NCI-H510A (cell line): ENCODE data around the gene ARNT2.

Source experiments
- DNase-seq: peaks from one replicate; lab custom pipeline; 2025; lab: John Stamatoyannopoulos, UW

The ARNT2 gene

DNA sequence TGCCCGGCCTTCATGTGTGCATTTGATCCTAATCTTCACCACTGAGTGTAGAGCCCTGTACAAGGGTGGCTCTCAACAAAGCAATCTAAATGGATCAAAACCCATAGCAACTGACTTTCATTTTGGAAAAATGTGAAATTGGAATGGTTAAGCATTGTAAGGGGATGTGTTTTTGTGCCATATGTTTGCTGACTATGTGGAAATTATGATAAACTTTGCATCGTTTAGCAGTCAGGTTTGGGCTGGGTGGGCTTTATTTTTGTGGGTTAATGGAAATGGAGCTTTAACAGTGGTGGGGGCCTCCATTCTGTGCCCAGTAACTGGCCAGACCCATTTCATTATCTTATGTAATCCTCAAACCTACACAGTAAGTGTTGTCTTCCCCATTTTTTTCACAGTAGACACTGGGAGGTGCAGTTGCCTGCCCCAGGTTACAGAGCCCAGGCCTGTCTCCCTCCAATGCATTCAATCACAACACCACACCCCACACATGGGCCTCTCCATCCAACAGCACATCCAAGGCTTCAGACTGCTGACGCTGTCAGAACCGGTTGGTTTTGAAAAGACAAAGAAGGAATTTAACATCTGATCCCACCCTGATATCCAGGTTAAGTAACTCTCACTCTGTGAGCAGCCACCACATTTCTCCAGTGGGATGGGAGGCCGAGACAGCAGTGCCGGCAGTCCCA lies 154.6 kb downstream of the ARNT2 start:
- DNase-seq, result no peak

GRCh38 chr15:80559320-80559693 lies 155.1 kb downstream of the ARNT2 start:
- no peak for DNase-seq

- no peak for DNase-seq
Observed at GRCh38 chr15:80559761-80560160, 155.6 kb downstream of the ARNT2 start.

DNA sequence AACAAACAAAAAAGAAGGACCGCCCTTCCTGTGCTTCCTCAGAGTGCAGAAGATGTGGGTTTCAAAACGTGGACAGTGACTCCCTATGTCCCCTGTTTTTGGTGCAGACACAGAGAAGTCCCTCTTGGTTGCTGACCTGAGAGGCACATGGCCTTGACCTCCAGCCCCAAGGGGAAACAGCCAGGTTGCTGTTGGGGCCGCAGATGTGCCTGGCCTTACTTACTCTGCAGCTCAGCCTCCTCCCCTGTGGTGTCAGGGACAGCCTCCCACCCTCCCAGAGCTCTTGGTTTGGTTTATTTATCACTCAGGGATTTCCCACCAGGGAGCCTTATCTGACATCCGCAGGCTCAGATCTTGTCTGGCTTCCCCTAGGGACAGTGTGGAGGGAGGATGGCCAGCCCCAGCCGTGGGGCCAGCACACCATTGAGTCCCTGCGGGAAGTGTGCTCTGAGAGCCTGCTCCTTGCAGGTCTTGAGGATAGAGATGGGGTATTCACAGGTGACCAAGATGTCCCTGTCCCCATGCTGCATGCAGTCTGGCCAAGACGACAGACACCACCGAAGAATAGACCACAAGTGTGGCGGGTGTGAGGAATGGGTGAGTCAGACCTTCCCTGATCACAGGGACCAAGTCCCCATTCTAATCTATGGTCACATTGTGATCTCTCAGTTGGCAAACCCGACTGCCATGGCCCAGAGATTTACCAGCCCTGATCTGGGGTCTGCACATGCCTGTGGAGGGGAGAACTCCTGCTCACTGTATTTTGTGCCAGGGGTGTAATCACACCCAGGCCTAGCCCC lies 156.6 kb downstream of the ARNT2 start:
- DNase-seq, result no peak

DNA sequence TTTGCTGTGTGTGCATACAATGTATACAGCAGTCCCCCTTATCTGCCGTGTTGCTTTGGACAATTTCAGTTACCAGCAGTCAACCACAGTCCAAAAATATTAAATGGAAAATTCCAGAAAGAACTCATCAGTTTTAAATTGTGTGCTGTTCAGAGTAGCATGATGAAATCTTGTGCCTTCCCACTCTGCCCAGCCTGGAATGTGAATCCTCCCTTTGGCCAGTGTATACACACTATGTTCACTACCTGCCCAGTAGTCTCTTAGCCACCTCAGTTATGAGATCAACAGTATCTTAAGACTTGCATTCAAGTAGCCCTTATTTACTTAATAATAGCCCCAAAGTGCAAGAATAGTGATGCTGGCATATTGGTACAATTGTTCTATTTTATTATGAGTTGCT lies 157.3 kb downstream of the ARNT2 start:
- no peak for DNase-seq

- no peak for DNase-seq
Observed at GRCh38 chr15:80562033-80562432, 157.9 kb downstream of the ARNT2 start.

- DNase-seq, result no peak
Observed at GRCh38 chr15:80562846-80563245, 158.7 kb downstream of the ARNT2 start.

DNA sequence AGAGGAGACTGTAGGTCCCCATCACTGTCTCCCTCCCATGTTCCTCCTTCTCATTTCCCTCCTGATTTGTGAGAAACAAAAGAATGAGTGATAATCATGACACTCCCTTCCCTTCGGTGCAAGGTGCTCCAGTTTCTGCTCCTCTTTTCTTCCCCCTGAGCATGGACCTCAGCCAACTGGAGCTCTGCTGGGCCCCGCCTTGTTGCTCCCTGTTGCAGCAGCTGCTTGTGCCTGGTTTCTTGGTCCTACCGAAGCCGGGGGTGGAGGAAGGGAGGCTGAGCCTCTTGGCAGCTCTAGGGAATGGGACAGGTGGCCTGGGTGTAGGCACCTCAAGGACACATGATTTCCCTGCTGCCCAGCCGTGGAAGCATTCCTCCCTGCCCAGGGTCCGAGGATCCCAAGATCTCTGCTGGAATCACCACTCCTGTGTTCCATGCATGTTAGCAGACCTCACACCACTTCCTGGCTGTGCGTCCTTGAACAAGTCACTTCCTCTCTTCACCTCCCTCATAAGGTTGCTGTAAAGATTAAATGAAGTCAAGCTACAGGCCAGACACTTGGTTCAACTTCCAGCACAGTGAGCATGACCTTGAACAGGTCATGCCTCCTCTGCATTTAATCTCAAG lies 159.3 kb downstream of the ARNT2 start:
- no peak for DNase-seq

- DNase-seq, result no peak
Observed at GRCh38 chr15:80564056-80564455, 159.9 kb downstream of the ARNT2 start.

- DNase-seq, result no peak
Observed at GRCh38 chr15:80565398-80565797, 161.2 kb downstream of the ARNT2 start.

GRCh38 chr15:80565988-80566387 lies 161.8 kb downstream of the ARNT2 start:
- no peak for DNase-seq

GRCh38 chr15:80567721-80568157 lies 163.6 kb downstream of the ARNT2 start:
- DNase-seq, result peak; percentile 18

DNA sequence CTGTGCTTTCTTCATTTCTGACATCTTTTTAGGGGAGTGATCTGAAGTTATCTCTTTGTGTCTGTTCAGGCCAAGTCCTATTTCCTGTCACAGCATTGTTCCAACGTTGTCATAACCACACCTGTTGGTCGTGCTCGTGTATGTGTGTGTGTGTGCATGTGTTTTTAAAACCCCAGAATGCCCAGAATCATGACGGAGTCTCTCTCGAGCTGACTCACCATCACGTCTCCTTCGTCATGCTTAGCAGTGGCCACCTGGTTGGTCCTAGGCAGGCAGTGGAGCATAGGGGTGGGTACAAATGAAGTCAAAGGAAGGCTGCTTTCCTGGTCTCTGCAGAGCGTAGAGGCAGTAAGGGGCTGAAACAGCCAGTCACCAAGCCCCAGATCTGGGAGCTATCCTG lies 164.1 kb downstream of the ARNT2 start:
- no peak for DNase-seq

DNA sequence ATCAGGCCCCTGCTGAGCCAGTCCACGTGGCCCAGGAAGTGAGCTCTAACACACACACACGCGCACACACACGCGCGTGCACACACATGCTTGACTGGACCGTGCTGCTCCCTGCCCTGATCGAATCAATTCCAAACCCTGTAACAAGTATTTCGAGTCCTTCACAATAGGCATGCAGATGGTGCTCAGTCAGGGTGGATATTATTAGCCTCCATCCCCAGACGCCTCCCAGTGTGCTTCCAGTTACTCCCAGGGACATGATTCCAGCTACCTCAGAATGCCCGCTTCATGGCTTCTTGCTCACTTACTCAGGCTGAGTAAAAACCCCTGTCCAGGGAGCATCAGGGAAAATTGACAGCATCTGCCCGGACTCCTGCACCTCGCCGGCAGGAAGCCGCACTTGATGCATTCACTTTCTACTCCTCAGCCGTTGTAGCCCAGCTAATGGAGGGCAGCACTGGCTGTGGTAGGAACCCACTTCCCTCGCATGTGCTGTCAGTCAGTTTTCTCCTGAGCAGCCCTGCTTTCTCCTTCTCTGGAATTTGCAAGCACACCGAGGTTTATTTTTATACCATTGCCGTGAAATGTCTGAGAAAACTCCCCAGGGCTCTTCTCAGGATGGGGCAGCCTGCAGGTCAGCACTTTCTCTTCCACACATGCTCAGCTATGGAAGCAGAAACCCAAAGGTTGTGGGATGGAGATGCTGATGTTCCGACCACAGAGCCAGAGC lies 164.9 kb downstream of the ARNT2 start:
- DNase-seq, result no peak

GRCh38 chr15:80569656-80570055 lies 165.5 kb downstream of the ARNT2 start:
- no peak for DNase-seq

GRCh38 chr15:80570553-80570952 lies 166.4 kb downstream of the ARNT2 start:
- no peak for DNase-seq

DNA sequence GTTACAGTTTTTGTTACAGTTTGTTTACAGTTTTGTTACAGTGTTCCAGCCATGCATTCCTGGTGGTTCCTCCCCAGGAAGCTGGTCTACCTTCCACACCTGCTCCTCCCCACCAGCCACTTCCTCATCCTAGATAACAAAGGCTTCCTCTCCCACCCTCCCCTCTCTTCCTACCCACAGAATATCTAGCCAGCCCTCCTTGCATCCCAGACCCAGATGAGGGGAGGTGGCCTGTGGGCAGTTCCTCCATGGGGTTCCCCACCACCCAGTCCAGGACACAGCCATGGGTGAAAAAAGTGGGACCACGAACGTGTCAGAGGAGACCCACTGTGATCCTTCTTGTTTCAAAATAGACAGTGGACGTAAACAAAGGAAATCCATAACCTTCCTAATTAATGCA lies 168.2 kb downstream of the ARNT2 start:
- DNase-seq, result no peak

DNA sequence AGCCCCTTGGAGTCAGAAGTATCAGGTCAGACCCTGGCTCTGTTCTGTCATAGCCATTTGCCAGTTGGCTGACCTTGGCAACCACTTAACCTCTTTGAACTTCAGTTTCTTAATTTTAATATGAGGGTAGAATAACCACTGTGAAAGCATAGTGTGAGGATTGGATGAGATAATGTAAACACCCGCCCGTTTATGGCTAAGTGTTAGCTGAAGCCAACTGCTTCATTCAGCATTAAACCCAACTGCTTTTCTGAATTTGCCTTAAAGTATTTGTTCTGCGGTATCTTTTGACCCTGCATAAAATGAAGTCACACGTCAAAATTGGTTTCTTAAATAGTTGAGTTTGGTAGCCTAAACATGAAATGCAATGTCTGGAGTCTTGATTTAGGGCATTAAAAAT lies 169.4 kb downstream of the ARNT2 start:
- no peak for DNase-seq

- DNase-seq, result no peak
Observed at GRCh38 chr15:80574590-80574989, 170.4 kb downstream of the ARNT2 start.

- no peak for DNase-seq
Observed at GRCh38 chr15:80576519-80577090, 172.4 kb downstream of the ARNT2 start.

DNA sequence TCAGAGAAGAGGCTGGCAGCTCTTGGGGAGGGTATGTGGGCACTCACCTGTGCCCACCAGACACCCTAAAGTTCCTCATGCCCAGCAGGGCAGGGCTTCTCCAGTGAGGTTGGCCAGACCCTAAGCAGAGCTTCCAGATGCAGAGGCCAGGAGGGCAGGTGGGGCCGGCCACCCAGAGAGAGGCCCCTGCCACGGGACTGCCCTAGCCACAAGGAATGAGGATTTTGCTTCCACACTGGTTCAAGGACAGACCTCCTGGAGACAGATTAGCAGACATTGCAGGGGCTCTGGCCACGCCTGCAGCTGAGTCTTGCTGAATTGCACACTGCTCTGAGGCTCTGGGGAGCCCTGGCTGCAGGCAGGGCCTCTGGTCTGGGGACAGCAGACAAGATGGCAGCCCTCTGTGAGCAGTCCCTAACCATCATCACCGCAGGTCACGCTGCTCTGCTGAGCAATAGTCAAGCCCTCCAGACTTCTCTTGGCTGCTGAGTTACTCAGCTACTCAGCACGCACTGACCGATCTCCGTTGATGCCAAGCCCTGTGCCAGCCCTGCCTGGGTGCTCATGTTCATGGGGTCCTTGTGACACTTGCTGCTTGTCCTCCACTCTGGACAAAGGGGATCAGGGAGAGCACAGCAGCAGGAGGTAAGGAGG lies 173.5 kb downstream of the ARNT2 start:
- no peak for DNase-seq

DNA sequence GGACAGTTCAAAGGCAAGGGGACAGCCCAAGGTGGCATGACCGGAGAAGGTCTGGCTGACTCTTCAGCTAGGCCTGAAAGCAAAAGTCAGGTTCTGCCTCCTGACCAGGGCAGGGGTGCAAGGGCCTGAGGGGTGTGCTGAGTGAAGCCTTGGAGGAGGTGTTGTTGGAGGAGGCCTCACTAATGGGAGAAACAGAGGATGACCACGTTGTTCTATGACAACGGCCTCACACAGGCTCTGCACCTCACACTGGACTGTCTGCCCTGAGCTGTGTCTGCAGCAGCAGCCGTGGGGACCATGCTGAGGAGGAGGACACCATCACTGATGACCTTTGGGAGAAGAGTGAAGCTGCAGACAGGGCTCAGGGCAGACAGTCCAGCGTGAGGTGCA lies 174.0 kb downstream of the ARNT2 start:
- DNase-seq, result no peak
